Body of pancreas (tissue), 4 donors: ENCODE measurements around the gene DVL1. TPM values are rescaled to one million over a fixed set of nuclear protein-coding genes. Genes with fewer than 3 reads are reported as not detected.
"Not testable (repeated sequence)": the region's sequence is repeated elsewhere in the genome, so short reads cannot be mapped to it uniquely, and the experiment has no call there.

Experiments
- ATAC-seq: fragments of 150-250 bp; one replicate; pipeline ENCODE4 v1.9.1; 2016
- DNase-seq, 4 donors: peaks; one replicate each; pipeline ENCODE4 v3.0.0-alpha.2; 2019
- H3K27ac ChIP-seq, 4 donors: fragments of 200-600 bp; sonication (generic); 1 replicate in 3 of 4; 2 replicates in 1 of 4; pipeline versions ENCODE4 v1.5.1 to v1.6.1; 2016 to 2019; ENCODE audit warnings: mild to moderate bottlenecking in 1 of 4, mixed read lengths in 1 of 4, moderate library complexity in 1 of 4
- H3K27me3 ChIP-seq, 2 donors: fragments of 200-600 bp; sonication (generic); one replicate each; pipeline ENCODE4 v1.6.0; 2016; ENCODE audit warnings: mild to moderate bottlenecking in 1 of 2
- H3K36me3 ChIP-seq, 2 donors: fragments of 200-600 bp; sonication (generic); replicated peaks in 1 of 2; 2 replicates each; pipeline ENCODE4 v1.5.1; 2016; ENCODE audit warnings: low read depth in 2 of 2; ENCODE audit not compliant: insufficient read depth in 1 of 2
- H3K4me1 ChIP-seq: fragments of 200-600 bp; sonication (generic); one replicate; pipeline ENCODE4 v1.6.0; 2016
- H3K4me3 ChIP-seq, 2 donors: fragments of 200-600 bp; sonication (generic); 1 replicate in 1 of 2; 2 replicates in 1 of 2; pipeline ENCODE4 v1.5.1; 2016 to 2019
- H3K9me3 ChIP-seq, 3 donors: fragments of 200-600 bp; sonication (generic); 1 replicate in 2 of 3; 2 replicates in 1 of 3; pipeline ENCODE4 v1.5.1; 2016
- POLR2A ChIP-seq, 3 donors: fragments of 450-650 bp; IDR thresholded peaks; one replicate each; pipeline ENCODE4 v1.6.1; 2016; ENCODE audit warnings: antibody characterized with exemption in 3 of 3, mild to moderate bottlenecking in 2 of 3
- WGBS, 2 donors: methylation state at CpG; one replicate each; pipeline ENCODE4 v1.1.5; 2017; 5-methylcytosine and 5-hydroxymethylcytosine counted together
- intact Hi-C: fragments of 100-400 bp; cut with DNase I; formaldehyde crosslinking; loops from one replicate; pipeline ENCODE4 v1.15.1; 2023
- total RNA-seq, 2 donors: library from RNA; depleted of rRNA; stranded (reverse); fragments of >200 nt; gene quantifications; one replicate each; pipeline ENCODE4 v1.1.0, GENCODE V29; 2016
- TF ChIP-seq, protein P1 (sequence below), 7 experiments: fragments of 450-650 bp in 4 of 7; fragments of 200-600 bp in 3 of 7; sonication (generic) in 3 of 7; IDR thresholded peaks; one replicate each; pipeline ENCODE4 v1.5.1; 2016 to 2019; ENCODE audit warnings: antibody characterized with exemption in 7 of 7

Gene DVL1
- total RNA-seq, 2 donors from 2014 or later, result 58.1 to 84.4 TPM

DNA sequence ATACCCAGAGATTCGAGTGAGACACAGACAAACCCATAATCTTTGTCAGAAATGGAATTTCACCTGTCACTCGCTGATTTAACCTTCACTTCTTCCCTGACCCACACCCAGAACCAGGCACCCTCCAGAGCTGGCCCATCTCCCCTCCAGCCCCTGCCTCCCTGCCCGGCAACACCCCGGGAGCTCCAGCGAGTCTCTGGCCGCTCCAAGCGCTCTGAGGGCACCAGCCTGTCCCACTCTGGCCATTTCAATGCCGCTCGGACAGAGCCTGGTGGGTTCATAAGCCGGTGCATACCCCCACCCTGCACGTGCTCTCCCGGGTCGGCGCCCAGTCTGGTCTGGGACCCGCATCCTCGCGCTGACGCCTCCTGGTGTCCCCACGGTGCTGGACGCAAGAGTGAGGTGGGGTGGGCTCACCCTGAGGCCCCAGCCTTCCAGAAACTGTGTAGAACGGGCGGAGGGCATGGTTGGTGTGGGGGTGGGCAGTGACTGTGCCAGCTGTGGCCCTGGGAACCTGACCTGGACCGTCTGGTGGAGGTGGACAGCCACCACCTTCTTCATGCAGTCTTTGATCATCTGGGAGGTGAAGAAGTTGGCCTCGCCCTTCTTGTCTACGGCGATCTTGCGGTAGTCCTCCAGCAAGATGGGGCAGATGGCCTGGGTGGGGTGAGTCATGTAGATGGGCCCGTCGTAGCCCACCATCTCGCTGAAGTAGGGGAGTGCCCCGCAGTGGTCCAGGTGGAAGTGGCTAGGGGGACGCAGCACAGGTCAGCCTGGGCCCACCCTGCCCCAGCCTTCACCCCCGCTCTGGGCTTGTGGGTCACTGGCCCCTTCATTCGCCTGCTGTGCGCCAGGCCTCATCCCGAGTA, 30.2 kb downstream of the DVL1 start:
- H3K4me3 ChIP-seq, result no peak overlapping the region
- H3K9me3 ChIP-seq, result no peaks in the 10 kb centered on the region
- no peak for ATAC-seq
- WGBS, 2 donors, result 85% methylated on average over 21 to 33 of the region's 36 CpGs
- intact Hi-C loops, result no loop called here
- peaks cover 0 to 9% of the 10 kb centered on the region in 2 donors for H3K36me3 ChIP-seq
- H3K27me3 ChIP-seq, result no peaks in the 10 kb centered on the region
- DNase-seq, result no peak
- TF ChIP-seq POLR2A (IDR thresholded peaks at IDR 0.05), result no peak
- TF ChIP-seq, protein P1, sequence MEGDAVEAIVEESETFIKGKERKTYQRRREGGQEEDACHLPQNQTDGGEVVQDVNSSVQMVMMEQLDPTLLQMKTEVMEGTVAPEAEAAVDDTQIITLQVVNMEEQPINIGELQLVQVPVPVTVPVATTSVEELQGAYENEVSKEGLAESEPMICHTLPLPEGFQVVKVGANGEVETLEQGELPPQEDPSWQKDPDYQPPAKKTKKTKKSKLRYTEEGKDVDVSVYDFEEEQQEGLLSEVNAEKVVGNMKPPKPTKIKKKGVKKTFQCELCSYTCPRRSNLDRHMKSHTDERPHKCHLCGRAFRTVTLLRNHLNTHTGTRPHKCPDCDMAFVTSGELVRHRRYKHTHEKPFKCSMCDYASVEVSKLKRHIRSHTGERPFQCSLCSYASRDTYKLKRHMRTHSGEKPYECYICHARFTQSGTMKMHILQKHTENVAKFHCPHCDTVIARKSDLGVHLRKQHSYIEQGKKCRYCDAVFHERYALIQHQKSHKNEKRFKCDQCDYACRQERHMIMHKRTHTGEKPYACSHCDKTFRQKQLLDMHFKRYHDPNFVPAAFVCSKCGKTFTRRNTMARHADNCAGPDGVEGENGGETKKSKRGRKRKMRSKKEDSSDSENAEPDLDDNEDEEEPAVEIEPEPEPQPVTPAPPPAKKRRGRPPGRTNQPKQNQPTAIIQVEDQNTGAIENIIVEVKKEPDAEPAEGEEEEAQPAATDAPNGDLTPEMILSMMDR (IDR thresholded peaks at IDR 0.05), result no peak
- H3K4me1 ChIP-seq, result peaks cover 47% of the 10 kb centered on the region
- H3K27ac ChIP-seq, result peak overlapping the region in 2 of 4 donors; percentile 73 to 77

DNA sequence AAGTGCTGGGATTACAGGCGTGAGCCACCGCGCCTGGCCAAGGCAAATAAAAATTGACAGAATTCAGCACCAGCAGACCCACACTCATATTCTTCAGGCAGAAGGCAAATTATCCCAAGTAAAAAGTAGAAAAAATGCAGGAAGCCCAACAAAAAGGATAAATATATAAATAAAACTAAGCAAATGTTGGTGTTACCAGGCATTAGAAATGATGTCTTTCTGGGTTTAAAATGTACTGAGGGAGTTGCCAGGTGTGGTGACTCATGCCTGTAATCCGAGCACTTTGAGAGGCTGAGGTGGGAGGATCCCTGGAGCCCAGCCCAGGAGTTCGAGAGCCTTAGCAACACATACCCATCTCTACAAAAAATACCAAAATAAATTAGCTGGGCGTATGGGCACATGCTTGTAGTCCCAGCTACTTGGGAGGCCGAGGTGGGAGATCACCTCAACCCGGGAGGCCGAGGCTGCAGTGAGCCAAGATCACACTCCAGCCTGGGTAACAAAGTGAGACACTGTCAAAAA, 31.0 kb downstream of the DVL1 start:
- no peak for TF ChIP-seq POLR2A (IDR thresholded peaks at IDR 0.05)
- TF ChIP-seq, protein P1 (IDR thresholded peaks at IDR 0.05), result no peak
- intact Hi-C loops, result no loop called here
- peaks cover 43% of the 10 kb centered on the region for H3K4me1 ChIP-seq
- H3K36me3 ChIP-seq, result peaks cover 3 to 17% of the 10 kb centered on the region in 2 donors
- no peak overlapping the region for H3K4me3 ChIP-seq
- peak overlapping the region in 3 of 4 donors; percentile 25 to 77 (median 73) for H3K27ac ChIP-seq
- no peaks in the 10 kb centered on the region for H3K27me3 ChIP-seq
- ATAC-seq (peak; percentile 90), DNase-seq (peak; percentile 82 to 91 (median 88))
- no peaks in the 10 kb centered on the region for H3K9me3 ChIP-seq
- WGBS, 2 donors, result 69% methylated on average over 9 of the region's 9 CpGs

DNA sequence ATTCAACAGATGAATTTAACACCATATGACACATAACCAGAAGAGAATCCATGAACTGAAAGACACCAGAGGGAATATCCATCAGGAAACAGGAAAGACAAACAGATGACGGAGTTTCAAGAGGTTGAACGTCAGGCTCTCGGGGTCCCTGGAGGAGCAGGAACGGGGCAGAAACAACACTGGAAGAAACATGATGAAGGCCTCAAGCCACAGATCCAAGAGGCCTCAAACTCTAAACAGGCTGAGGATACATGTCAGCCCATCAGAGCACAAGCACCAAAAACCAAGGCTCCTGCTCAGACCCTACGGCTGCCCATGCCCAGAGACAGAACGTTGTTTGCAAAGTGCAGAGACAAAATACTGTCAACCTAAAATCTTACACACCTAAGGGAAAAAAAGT, 31.8 kb downstream of the DVL1 start:
- intact Hi-C loops, result no loop called here
- Histone ChIP-seq H3K36me3 (peaks cover 9 to 23% of the 10 kb centered on the region in 2 donors), H3K4me1 (peaks cover 37% of the 10 kb centered on the region), H3K9me3 (no peaks in the 10 kb centered on the region), H3K27ac (peak overlapping the region in 2 of 4 donors; percentile 73 to 77), H3K4me3 (no peak overlapping the region), H3K27me3 (no peaks in the 10 kb centered on the region)
- no peak for TF ChIP-seq POLR2A (IDR thresholded peaks at IDR 0.05)
- TF ChIP-seq, protein P1 (IDR thresholded peaks at IDR 0.05), result no peak
- WGBS, 2 donors, result 87 to 93% methylated on average over 6 of the region's 6 CpGs
- ATAC-seq, result no peak
- DNase-seq, result no peak

DNA sequence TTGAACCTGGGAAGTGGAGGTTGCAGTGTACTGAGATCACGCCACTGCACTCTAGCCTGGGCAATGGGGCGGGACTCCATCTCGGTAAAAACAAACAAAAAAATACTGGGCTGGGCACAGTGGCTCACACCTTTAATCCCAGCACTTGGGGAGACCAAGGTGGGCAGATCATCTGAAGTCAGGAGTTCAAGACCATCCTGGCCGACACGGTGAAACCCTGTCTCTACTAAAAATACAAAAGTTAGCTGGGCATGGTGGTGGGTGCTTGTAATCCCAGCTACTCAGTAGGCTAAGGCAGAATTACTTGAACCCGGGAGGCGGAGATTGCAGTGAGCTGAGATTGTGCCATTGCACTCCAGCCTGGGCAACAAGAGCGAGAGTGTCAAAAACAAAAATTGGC, 33.0 kb downstream of the DVL1 start:
- intact Hi-C loops, result not testable (repeated sequence)
- WGBS, 2 donors, result 89% methylated on average over 8 of the region's 8 CpGs

DNA sequence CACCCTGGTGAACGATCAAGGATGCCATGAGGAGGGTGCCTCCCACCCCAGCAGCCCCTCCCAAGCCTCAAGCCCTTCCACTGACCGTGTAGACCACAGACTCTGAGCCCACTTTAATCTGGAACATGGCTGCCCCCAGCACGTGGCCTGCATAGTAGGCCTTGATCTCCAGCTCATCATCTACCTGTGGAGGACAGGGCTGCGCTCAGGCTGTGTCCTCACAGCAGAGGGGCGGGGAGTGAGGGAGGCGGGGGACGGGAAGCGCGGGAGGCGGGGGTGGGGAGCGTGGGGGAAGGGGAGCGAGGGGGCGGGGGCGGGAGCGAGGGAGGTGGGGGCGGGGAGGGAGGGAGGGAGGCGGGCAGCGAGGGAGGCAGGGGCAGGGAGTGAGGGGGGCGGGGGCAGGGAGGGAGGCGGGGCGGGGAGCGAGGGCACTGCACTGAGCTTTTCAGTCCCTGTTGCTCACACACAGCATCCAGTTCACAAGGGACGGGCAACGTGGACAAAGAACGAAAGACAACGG, 33.7 kb downstream of the DVL1 start:
- Histone ChIP-seq H3K4me1 (peaks cover 22% of the 10 kb centered on the region), H3K36me3 (peaks cover 9 to 32% of the 10 kb centered on the region in 2 donors)
- ATAC-seq, result no peak

More for the DNA sequence above, 33.0 kb downstream of the DVL1 start:
- not testable (repeated sequence) for DNase-seq, H3K27ac ChIP-seq, H3K4me3 ChIP-seq, H3K9me3 ChIP-seq, ATAC-seq, H3K27me3 ChIP-seq
- Histone ChIP-seq H3K4me1 (peaks cover 26% of the 10 kb centered on the region), H3K36me3 (peaks cover 9 to 32% of the 10 kb centered on the region in 2 donors)

More for the DNA sequence above, 33.7 kb downstream of the DVL1 start:
- no peak for DNase-seq
- no peak overlapping the region for H3K4me3 ChIP-seq
- H3K9me3 ChIP-seq, result no peaks in the 10 kb centered on the region
- 82 to 88% methylated on average over 7 to 13 of the region's 26 CpGs for WGBS, 2 donors
- TF ChIP-seq POLR2A (IDR thresholded peaks at IDR 0.05), result no peak
- TF ChIP-seq, protein P1 (IDR thresholded peaks at IDR 0.05), result no peak
- H3K27ac ChIP-seq, result no peak overlapping the region
- no peaks in the 10 kb centered on the region for H3K27me3 ChIP-seq
- intact Hi-C loops, result no loop called here
